ENCODE measurements around the gene WNT3A. TPM values are rescaled to one million over a fixed set of nuclear protein-coding genes. Genes with fewer than 3 reads are reported as not detected.
A peak's percentile ranks its signal among the peaks of the same experiment; 100 is the strongest.

The WNT3A gene
- total RNA-seq, 4 donors from 2014 or later = not detected

DNA sequence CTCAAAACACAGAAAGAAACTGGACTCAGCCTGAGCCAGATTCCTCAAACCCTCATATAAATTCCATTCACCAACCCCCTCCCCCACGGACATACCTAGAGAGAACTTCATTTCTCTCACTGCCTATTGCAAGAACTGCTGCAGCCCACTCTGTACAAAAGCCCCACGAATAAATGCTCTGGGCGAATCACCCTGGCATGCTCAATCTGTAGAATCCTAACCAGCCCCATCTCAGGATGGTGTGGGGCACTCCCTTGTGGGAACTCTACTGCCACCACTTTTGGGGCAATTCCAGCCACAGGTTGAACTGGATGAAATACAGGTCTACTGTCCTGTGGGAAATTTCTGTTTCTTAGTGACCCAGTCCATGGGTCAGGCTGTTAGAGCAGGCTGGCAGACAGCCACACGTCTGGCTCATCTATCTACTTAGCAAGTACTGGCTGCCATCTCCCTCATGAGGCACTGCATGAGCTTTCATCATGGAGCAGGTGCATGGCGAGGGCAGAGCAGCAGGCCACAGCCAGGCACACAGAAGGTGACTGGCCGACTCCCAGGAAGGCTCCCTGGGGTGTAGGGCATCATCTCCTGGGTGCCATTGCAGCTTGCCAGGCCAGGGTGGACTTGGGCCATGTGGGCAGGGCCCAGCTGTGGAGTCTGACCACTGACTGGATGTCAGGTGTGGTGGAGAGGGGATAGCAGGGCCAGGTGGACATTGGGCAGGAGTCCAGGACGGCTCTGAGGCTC lies 97.9 kb downstream of the WNT3A start:
- H3K36me3 ChIP-seq = peaks cover 12 to 43% (median 40%) of the 10 kb centered on the region in 4 donors
- H3K9me3 ChIP-seq = no peaks in the 10 kb centered on the region
- 53% methylated on average over 3 of the region's 7 CpGs for WGBS
- H3K4me3 ChIP-seq = no peak overlapping the region
- no peaks in the 10 kb centered on the region for H3K27me3 ChIP-seq
- TF ChIP-seq POLR2AphosphoS5 (IDR thresholded peaks at IDR 0.05) = no peak
- TF ChIP-seq, protein P1, sequence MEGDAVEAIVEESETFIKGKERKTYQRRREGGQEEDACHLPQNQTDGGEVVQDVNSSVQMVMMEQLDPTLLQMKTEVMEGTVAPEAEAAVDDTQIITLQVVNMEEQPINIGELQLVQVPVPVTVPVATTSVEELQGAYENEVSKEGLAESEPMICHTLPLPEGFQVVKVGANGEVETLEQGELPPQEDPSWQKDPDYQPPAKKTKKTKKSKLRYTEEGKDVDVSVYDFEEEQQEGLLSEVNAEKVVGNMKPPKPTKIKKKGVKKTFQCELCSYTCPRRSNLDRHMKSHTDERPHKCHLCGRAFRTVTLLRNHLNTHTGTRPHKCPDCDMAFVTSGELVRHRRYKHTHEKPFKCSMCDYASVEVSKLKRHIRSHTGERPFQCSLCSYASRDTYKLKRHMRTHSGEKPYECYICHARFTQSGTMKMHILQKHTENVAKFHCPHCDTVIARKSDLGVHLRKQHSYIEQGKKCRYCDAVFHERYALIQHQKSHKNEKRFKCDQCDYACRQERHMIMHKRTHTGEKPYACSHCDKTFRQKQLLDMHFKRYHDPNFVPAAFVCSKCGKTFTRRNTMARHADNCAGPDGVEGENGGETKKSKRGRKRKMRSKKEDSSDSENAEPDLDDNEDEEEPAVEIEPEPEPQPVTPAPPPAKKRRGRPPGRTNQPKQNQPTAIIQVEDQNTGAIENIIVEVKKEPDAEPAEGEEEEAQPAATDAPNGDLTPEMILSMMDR (IDR thresholded peaks at IDR 0.05) = no peak
- no peak for TF ChIP-seq EP300 (IDR thresholded peaks at IDR 0.05)
- TF ChIP-seq POLR2A (IDR thresholded peaks at IDR 0.05; ENCODE audit: low read depth) = no peak
- H3K4me1 ChIP-seq = peaks cover 31 to 56% (median 43%) of the 10 kb centered on the region in 4 donors
- DNase-seq (ENCODE audit: extremely low spot score) = no peak
- peak overlapping the region in 1 of 4 donors; percentile 94 for H3K27ac ChIP-seq (replicated peaks in 1 of 4)
- intact Hi-C loops (cut with DNase I) = loop anchor here (5.0 kb wide), 1 partner anchor 157 kb away; the partner anchor contains the start of gene WNT9A

DNA sequence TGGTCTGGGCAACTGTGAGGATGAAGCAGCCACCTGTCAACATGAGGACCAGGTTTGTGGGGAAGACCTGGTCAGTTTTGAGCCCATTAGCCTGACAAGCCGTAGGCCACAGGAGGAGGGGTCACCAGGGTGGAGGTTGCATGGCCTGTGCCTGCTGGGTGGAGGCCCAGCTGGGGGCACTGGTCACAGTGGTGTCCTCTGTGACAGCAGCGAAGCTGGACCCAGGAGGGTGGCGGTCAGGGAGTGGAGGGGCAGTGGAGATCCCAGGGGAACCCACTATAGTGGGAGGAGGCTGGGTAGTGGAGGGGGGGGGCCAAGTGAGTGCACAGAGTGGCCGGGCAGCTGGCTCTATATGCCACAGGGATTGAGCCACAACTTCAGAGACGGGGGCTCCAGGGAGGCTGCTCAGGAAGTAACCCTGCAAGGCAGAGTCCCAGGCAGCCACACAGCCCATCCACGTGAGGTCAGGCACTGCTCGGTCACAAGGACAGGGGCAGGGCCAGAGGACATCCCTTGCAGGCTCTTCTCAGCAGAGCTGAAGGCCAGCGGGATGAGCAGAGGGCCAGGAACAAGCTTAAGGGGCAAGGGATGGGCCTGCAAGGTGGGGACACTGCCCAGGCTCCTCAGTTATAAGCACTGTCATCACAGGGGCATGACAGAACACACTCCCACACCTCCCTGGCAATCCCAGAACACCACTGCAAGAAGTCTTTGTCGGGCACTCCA lies 98.6 kb downstream of the WNT3A start:
- Histone ChIP-seq H3K36me3 (peaks cover 5 to 36% (median 33%) of the 10 kb centered on the region in 4 donors), H3K9me3 (no peaks in the 10 kb centered on the region), H3K4me3 (no peak overlapping the region), H3K4me1 (peaks cover 38 to 57% (median 50%) of the 10 kb centered on the region in 4 donors), H3K27me3 (no peaks in the 10 kb centered on the region), H3K27ac (replicated peaks in 1 of 4) (no peak overlapping the region)
- DNase-seq (ENCODE audit: extremely low spot score) = no peak
- no peak for TF ChIP-seq POLR2AphosphoS5 (IDR thresholded peaks at IDR 0.05)
- TF ChIP-seq, protein P1 (IDR thresholded peaks at IDR 0.05) = no peak
- TF ChIP-seq POLR2A (IDR thresholded peaks at IDR 0.05; ENCODE audit: low read depth) = no peak
- TF ChIP-seq EP300 (IDR thresholded peaks at IDR 0.05) = no peak
- WGBS = 66% methylated on average over 6 of the region's 9 CpGs
- intact Hi-C loops (cut with DNase I) = no loop called here

- Histone ChIP-seq H3K4me1 (peaks cover 38 to 54% (median 51%) of the 10 kb centered on the region in 4 donors), H3K27ac (replicated peaks in 1 of 4) (no peak overlapping the region)
- intact Hi-C loops (cut with DNase I) = no loop called here
Observed at GRCh38 chr1:228105996-228106799, 99.4 kb downstream of the WNT3A start.

DNA sequence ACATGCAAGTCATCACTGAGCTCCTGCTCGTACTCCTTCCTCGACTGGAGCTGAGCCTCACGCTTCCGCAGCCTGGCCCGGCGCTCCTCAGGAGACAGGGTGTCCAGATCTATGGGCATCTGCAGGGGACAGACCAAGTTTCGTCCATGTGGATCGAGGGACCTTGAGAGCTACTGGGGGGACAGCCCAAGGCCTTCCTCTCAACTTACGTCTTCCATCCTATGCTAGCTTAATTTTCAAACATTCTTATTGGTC lies 99.9 kb downstream of the WNT3A start:
- intact Hi-C loops (cut with DNase I) = no loop called here
- WGBS = 79% methylated on average over 9 of the region's 9 CpGs
- no peaks in the 10 kb centered on the region for H3K9me3 ChIP-seq
- peaks cover 36 to 49% (median 46%) of the 10 kb centered on the region in 4 donors for H3K4me1 ChIP-seq
- no peaks in the 10 kb centered on the region for H3K27me3 ChIP-seq
- peaks cover 0 to 27% (median 25%) of the 10 kb centered on the region in 4 donors for H3K36me3 ChIP-seq
- no peak overlapping the region for H3K4me3 ChIP-seq
- TF ChIP-seq EP300 (IDR thresholded peaks at IDR 0.05) = no peak
- TF ChIP-seq, protein P1 (IDR thresholded peaks at IDR 0.05) = no peak
- TF ChIP-seq POLR2AphosphoS5 (IDR thresholded peaks at IDR 0.05) = no peak
- TF ChIP-seq POLR2A (IDR thresholded peaks at IDR 0.05; ENCODE audit: low read depth) = no peak
- no peak for DNase-seq (ENCODE audit: extremely low spot score)
- no peak overlapping the region for H3K27ac ChIP-seq (replicated peaks in 1 of 4)

More at GRCh38 chr1:228105996-228106799, 99.4 kb downstream of the WNT3A start:
- H3K4me3 ChIP-seq = no peak overlapping the region
- H3K27me3 ChIP-seq = no peaks in the 10 kb centered on the region
- no peaks in the 10 kb centered on the region for H3K9me3 ChIP-seq
- WGBS = 87% methylated on average over 7 of the region's 8 CpGs
- no peak for DNase-seq (ENCODE audit: extremely low spot score)
- TF ChIP-seq POLR2A (IDR thresholded peaks at IDR 0.05; ENCODE audit: low read depth) (no peak), POLR2AphosphoS5 (IDR thresholded peaks at IDR 0.05) (no peak), EP300 (IDR thresholded peaks at IDR 0.05) (no peak)
- TF ChIP-seq, protein P1 (IDR thresholded peaks at IDR 0.05) = no peak
- peaks cover 0 to 28% (median 26%) of the 10 kb centered on the region in 4 donors for H3K36me3 ChIP-seq
